ENCODE measurements around the gene RASGRF2. TPM values are rescaled to one million over a fixed set of nuclear protein-coding genes. Genes with fewer than 3 reads are reported as not detected.
"Not testable (repeated sequence)": the region's sequence is repeated elsewhere in the genome, so short reads cannot be mapped to it uniquely, and the experiment has no call there.

The RASGRF2 gene
- total RNA-seq, 4 donors from 2014 or later: 19.5 to 45.3 (median 34.6) TPM

DNA sequence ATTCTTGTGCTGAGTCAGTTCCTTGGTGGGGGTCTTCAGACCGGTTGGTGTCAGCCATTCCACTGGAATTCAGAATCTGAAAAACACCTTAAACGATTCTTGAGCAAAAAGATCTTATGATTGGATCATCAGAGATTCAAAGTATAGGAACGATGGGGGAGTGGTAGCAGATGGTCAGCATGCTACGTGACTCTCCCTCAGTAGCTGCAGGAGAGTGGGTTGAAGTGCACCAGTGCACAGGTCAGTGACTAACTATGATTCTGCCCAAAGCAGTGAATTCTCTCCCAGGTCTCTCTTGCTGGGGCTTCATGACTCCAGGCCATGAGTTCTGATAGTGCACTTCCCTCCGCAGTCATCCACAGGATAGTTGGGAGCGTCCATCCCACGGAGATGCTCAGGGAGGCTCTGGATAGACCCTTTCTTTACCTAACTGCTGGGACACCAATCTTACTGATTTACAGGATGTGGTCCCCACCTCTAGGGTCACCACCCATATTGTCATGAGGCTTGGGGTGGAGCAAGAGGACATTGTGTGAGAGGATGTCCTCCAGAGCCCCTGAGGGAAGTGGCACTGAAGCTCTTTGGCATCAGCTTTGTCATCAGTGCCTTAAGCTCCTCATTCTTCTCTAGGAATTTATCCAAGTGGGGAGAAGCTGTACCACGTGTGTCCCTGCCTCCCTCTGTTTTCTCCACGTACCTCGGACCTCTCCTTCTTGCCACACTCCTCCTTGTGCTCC, 62.0 kb downstream of the RASGRF2 start:
- Histone ChIP-seq H3K4me3 (no peak overlapping the region), H3K27me3 (no peaks in the 10 kb centered on the region), H3K4me1 (peaks cover 0 to 19% (median 0%) of the 10 kb centered on the region in 4 donors), H3K9me3 (no peaks in the 10 kb centered on the region), H3K36me3 (no peaks in the 10 kb centered on the region), H3K27ac (no peak overlapping the region)
- TF ChIP-seq, protein P1, sequence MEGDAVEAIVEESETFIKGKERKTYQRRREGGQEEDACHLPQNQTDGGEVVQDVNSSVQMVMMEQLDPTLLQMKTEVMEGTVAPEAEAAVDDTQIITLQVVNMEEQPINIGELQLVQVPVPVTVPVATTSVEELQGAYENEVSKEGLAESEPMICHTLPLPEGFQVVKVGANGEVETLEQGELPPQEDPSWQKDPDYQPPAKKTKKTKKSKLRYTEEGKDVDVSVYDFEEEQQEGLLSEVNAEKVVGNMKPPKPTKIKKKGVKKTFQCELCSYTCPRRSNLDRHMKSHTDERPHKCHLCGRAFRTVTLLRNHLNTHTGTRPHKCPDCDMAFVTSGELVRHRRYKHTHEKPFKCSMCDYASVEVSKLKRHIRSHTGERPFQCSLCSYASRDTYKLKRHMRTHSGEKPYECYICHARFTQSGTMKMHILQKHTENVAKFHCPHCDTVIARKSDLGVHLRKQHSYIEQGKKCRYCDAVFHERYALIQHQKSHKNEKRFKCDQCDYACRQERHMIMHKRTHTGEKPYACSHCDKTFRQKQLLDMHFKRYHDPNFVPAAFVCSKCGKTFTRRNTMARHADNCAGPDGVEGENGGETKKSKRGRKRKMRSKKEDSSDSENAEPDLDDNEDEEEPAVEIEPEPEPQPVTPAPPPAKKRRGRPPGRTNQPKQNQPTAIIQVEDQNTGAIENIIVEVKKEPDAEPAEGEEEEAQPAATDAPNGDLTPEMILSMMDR (IDR thresholded peaks at IDR 0.05): no peak
- no peak for TF ChIP-seq EP300 (IDR thresholded peaks at IDR 0.05)
- TF ChIP-seq POLR2A (IDR thresholded peaks at IDR 0.05): no peak
- WGBS, 2 donors: 79 to 85% methylated on average over 10 of the region's 10 CpGs
- DNase-seq (ENCODE audit: low spot score in 2 of 2): no peak

DNA sequence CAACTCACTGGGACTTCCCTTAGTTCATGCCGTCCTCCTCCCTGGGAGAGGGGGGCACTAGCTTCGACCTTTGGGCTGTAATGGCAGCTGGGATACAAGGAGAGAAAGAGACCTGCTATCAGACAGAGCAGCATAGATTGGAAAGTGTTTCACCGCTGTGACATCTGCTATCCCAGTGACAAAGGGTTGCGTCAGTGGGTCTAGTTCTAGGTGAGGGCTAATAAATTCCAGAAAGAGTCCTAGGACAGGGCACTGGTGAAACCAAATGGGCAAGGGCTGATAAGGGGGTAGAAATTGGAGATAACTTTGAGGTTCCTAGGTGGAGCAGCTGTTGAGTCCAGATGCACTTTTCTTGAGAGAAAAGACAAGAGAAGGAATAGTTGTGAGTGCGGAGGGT, 62.5 kb downstream of the RASGRF2 start:
- no peak for DNase-seq (ENCODE audit: low spot score in 2 of 2)
- Histone ChIP-seq H3K4me3 (no peak overlapping the region), H3K4me1 (peaks cover 0 to 16% (median 0%) of the 10 kb centered on the region in 4 donors), H3K9me3 (no peaks in the 10 kb centered on the region), H3K27ac (no peak overlapping the region), H3K27me3 (no peaks in the 10 kb centered on the region), H3K36me3 (no peaks in the 10 kb centered on the region)
- no peak for TF ChIP-seq POLR2A (IDR thresholded peaks at IDR 0.05)
- TF ChIP-seq, protein P1 (IDR thresholded peaks at IDR 0.05): no peak
- no peak for TF ChIP-seq EP300 (IDR thresholded peaks at IDR 0.05)
- 82 to 86% methylated on average over 5 of the region's 5 CpGs for WGBS, 2 donors

DNA sequence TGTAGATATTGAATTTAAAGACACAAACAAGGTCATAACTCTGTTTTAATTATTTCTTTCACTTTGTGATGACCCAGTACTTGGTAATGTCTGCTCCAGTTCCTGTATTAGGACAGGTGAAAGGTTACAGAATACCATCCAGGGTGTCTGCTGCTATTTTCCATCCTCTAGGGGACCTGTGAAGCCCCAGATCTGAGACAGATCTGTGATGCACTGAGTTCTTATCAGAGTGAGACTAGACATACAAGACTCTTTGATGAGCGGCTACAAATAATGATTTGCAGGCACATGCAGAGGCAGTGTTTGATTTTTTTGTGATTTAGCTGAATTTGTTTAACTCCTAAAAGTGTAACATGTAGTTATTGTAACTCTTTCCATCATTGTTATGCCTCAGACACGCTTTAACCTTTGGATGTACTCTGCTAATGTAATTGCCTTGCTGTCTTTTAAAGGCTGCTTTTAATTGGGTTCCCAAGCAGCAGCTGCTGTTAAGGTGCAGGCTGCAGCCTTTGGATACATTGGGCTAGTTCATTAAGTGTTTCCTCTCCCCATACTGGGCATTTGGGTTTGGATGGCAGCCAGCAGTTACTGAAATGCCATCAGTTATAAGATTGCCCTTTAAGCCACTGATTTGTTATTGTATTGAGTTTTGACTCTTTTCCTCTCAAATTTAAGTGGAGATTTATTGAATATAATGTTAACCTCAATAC, 63.3 kb downstream of the RASGRF2 start:
- no peak overlapping the region for H3K4me3 ChIP-seq
- H3K4me1 ChIP-seq: peaks cover 0 to 16% (median 0%) of the 10 kb centered on the region in 4 donors
- no peaks in the 10 kb centered on the region for H3K27me3 ChIP-seq
- WGBS, 2 donors: 41 to 44% methylated on average over 2 of the region's 2 CpGs
- H3K36me3 ChIP-seq: no peaks in the 10 kb centered on the region
- H3K9me3 ChIP-seq: no peaks in the 10 kb centered on the region
- no peak overlapping the region for H3K27ac ChIP-seq
- no peak for DNase-seq (ENCODE audit: low spot score in 2 of 2)
- TF ChIP-seq POLR2A (IDR thresholded peaks at IDR 0.05): no peak

- Histone ChIP-seq H3K9me3 (peaks cover 0 to 5% (median 0%) of the 10 kb centered on the region in 4 donors), H3K4me3 (no peak overlapping the region), H3K4me1 (peaks cover 0 to 16% (median 0%) of the 10 kb centered on the region in 4 donors), H3K27me3 (no peaks in the 10 kb centered on the region), H3K27ac (no peak overlapping the region), H3K36me3 (no peaks in the 10 kb centered on the region)
- TF ChIP-seq EP300 (IDR thresholded peaks at IDR 0.05): no peak
- 82 to 86% methylated on average over 5 of the region's 5 CpGs for WGBS, 2 donors
- no peak for DNase-seq (ENCODE audit: low spot score in 2 of 2)
Observed at GRCh38 chr5:81027481-81028058, 67.4 kb downstream of the RASGRF2 start.

- not testable (repeated sequence) for DNase-seq (ENCODE audit: low spot score in 2 of 2); H3K4me1 ChIP-seq
- WGBS, 2 donors: 85 to 99% methylated on average over 6 of the region's 6 CpGs
Observed at GRCh38 chr5:81028888-81029287, 68.7 kb downstream of the RASGRF2 start.

DNA sequence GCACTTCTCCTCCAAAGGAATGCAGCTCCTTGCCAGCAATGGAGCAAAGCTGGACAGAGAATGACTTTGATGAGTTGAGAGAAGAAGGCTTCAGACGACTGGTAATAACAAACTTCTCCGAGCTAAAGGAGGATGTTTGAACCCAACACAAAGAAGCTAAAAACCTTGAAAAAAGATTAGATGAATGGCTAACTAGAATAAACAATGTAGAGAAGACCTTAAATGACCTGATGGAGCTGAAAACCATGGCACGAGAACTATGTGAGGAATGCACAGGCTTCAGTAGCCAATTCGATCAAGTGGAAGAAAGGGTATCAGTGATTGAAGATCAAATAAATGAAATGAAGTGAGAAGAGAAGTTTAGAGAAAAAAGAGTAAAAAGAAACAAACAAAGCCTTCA, 69.6 kb downstream of the RASGRF2 start:
- H3K27ac ChIP-seq; DNase-seq (ENCODE audit: low spot score in 2 of 2); H3K4me3 ChIP-seq; H3K9me3 ChIP-seq; H3K27me3 ChIP-seq; H3K4me1 ChIP-seq; H3K36me3 ChIP-seq: not testable (repeated sequence)
- 74 to 85% methylated on average over 4 of the region's 4 CpGs for WGBS, 2 donors

More at GRCh38 chr5:81028888-81029287, 68.7 kb downstream of the RASGRF2 start:
- H3K36me3 ChIP-seq, H3K27ac ChIP-seq, H3K9me3 ChIP-seq, H3K27me3 ChIP-seq, H3K4me3 ChIP-seq: not testable (repeated sequence)

DNA sequence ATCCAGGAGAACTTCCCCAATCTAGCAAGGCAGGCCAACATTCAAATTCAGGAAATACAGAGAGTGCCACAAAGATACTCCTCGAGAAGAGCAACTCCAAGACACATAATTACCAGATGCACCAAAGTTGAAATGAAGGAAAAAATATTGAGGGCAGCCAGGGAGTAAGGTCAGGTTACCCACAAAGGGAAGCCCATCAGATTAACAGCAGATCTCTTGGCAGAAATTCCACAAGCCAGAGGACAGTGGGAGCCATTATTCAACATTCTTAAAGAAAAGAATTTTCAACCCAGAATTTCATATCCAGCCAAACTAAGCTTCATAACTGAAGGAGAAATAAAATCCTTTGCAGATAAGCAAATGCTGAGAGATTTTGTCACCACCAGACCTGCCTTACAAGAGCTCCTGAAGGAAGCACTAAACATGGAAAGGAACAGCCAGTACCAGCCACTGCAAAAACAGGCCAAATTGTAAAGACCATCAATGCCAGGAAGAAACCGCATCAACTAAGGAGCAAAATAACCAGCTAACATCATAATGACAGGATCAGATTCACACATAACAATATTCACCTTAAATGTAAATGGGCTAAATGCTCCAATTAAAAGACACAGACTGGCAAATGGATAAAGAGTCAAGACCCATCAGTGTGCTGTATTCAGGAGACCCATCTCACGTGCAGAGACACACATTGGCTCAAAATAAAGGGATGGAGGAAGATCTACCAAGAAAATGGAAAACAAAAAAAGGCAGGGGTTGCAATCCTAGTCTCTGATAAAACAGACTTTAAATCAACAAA, 70.3 kb downstream of the RASGRF2 start:
- H3K36me3 ChIP-seq; H3K9me3 ChIP-seq; H3K4me3 ChIP-seq; H3K4me1 ChIP-seq; DNase-seq (ENCODE audit: low spot score in 2 of 2); H3K27me3 ChIP-seq; H3K27ac ChIP-seq: not testable (repeated sequence)
- WGBS, 2 donors: 81 to 90% methylated on average over 3 of the region's 3 CpGs
